BJ (cell line): ENCODE data around the gene LIMA1. TPM values are rescaled to one million over a fixed set of nuclear protein-coding genes. Genes with fewer than 3 reads are reported as not detected.
A peak's percentile ranks its signal among the peaks of the same experiment; 100 is the strongest.

Experiments
- CTCF ChIA-PET: fragments of 350-600 bp; formaldehyde crosslinking; extraction: SDS; loops from one replicate; lab custom pipeline; 2021; ENCODE audit warnings: antibody characterized with exemption, inconsistent platforms; lab: Yijun Ruan, JAX
- POLR2A ChIA-PET: fragments of 300-600 bp; sonication (Branson Sonifier 250); formaldehyde crosslinking; extraction: SDS; loops from one replicate; lab custom pipeline; 2021; ENCODE audit warnings: antibody characterized with exemption; lab: Charles Lee
- DNase-seq: peaks from one replicate; pipeline ENCODE4 v3.0.0-alpha.2; 2011; ENCODE audit warnings: low read depth
- H3K27me3 ChIP-seq: 2 replicates; pipeline ENCODE4 v1.6.0; 2011; ENCODE audit warnings: low read length; ENCODE audit not compliant: control insufficient read depth, insufficient read depth
- H3K36me3 ChIP-seq: 2 replicates; pipeline ENCODE4 v1.5.1; 2011; ENCODE audit warnings: low read length; ENCODE audit not compliant: control insufficient read depth, insufficient read depth
- H3K4me3 ChIP-seq: 2 replicates; pipeline ENCODE4 v1.5.1; 2011; ENCODE audit warnings: low read depth, mild to moderate bottlenecking, control low read depth, low read length
- polyA plus RNA-seq: library from polyadenylated mRNA; depleted of rRNA; stranded (reverse); fragments of >200 nt; gene quantifications from 2 replicates; pipeline ENCODE4 v1.2.3, GENCODE V29; 2011
- TF ChIP-seq, protein P1 (sequence below): IDR thresholded peaks from 2 replicates; pipeline ENCODE4 v1.5.1; 2011; ENCODE audit warnings: low read depth, mild to moderate bottlenecking, control low read depth, inconsistent platforms, low read length, moderate library complexity; ENCODE audit not compliant: insufficient read depth

LIMA1 gene
- polyA plus RNA-seq, 1 experiment = 368 TPM

DNA sequence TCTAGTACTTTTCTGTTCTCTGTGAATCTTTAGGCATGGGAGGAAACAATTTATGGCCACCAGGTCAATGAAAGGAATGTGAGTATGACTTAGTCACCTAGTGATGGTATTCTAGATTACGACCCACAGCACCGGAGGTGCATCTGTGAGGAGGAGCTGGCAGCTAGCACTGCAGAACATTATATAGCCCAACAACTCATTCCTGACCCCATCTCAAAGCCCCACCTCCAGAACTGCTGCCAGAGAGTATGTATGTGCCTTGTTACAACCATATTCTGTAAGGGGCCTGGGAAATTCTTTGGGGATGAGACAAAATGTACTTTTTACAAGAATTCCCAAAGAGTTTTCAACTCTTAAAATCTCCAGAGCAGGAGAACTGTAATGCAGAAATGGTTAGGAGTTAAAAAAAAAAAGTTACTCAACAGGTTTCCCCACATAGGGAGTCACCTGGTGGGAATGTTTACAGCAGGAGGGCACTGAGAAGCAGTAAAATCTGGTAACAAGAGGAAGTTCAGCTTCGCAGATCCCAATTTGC, 81.3 kb downstream of the LIMA1 start:
- peak; percentile 95 for DNase-seq
- CTCF ChIA-PET = interaction anchor here (0.7 kb wide), 1 partner anchor 113 kb away, joined by 3 read pairs; no protein-coding TSS in a partner anchor

GRCh38 chr12:50200552-50201273, 82.6 kb downstream of the LIMA1 start:
- peak; percentile 96 for DNase-seq
- H3K4me3 ChIP-seq = no peak overlapping the region
- TF ChIP-seq, protein P1, sequence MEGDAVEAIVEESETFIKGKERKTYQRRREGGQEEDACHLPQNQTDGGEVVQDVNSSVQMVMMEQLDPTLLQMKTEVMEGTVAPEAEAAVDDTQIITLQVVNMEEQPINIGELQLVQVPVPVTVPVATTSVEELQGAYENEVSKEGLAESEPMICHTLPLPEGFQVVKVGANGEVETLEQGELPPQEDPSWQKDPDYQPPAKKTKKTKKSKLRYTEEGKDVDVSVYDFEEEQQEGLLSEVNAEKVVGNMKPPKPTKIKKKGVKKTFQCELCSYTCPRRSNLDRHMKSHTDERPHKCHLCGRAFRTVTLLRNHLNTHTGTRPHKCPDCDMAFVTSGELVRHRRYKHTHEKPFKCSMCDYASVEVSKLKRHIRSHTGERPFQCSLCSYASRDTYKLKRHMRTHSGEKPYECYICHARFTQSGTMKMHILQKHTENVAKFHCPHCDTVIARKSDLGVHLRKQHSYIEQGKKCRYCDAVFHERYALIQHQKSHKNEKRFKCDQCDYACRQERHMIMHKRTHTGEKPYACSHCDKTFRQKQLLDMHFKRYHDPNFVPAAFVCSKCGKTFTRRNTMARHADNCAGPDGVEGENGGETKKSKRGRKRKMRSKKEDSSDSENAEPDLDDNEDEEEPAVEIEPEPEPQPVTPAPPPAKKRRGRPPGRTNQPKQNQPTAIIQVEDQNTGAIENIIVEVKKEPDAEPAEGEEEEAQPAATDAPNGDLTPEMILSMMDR = no peak
- no peaks in the 10 kb centered on the region for H3K27me3 ChIP-seq
- H3K36me3 ChIP-seq = peaks cover 18% of the 10 kb centered on the region
- ChIA-PET POLR2A (interaction anchor here (0.7 to 1.5 kb wide), 5 partner anchors 13 to 102 kb away, joined by 3 to 9 read pairs (median 7); no protein-coding TSS in a partner anchor), CTCF (interaction anchor here (1.4 to 1.8 kb wide), 3 partner anchors 11 to 113 kb away, joined by 3 to 8 read pairs (median 5); no protein-coding TSS in a partner anchor)

More for the DNA sequence above, 81.3 kb downstream of the LIMA1 start:
- no peak overlapping the region for H3K4me3 ChIP-seq
- peaks cover 18% of the 10 kb centered on the region for H3K36me3 ChIP-seq
- TF ChIP-seq, protein P1 = no peak
- POLR2A ChIA-PET = interaction anchor here (0.5 to 0.6 kb wide), 2 partner anchors 20 to 147 kb away, joined by 3 to 6 read pairs; no protein-coding TSS in a partner anchor
- H3K27me3 ChIP-seq = no peaks in the 10 kb centered on the region

- H3K4me3 ChIP-seq = no peak overlapping the region
- POLR2A ChIA-PET = no interaction called here
- H3K27me3 ChIP-seq = no peaks in the 10 kb centered on the region
- TF ChIP-seq, protein P1 = no peak
- CTCF ChIA-PET = interaction anchor here (1.5 kb wide), 1 partner anchor 116 kb away, joined by 3 read pairs; no protein-coding TSS in a partner anchor
- no peak for DNase-seq
- H3K36me3 ChIP-seq = peaks cover 11% of the 10 kb centered on the region
Measured at GRCh38 chr12:50198829-50199228, 84.5 kb downstream of the LIMA1 start.

DNA sequence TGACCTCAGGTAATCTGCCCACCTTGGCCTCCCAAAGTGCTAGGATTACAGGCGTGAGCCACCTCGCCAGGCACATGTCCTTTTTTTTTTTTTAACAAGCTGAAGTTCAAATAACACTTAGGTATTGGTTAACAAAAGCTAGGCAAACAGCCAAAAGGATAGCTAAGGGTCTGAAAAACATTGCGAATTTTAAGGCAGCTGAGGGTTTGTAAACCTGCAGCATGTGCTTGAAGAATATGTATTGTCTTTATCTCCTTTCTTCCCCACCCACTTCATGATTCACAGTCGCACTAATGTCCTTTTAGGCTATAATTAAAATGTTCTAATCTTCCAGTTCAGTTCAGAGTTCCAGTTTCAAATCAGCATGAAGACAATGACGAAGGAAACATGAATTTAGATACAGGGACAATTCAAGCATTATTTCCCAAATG, 86.0 kb downstream of the LIMA1 start:
- no peak for DNase-seq
- Histone ChIP-seq H3K36me3 (peaks cover 9% of the 10 kb centered on the region), H3K4me3 (no peak overlapping the region), H3K27me3 (no peaks in the 10 kb centered on the region)
- POLR2A ChIA-PET = no interaction called here
- TF ChIP-seq, protein P1 = no peak
- CTCF ChIA-PET = interaction anchor here (0.9 to 1.1 kb wide), 2 partner anchors 9 to 11 kb away, joined by 3 read pairs; no protein-coding TSS in a partner anchor

- peaks cover 11% of the 10 kb centered on the region for H3K36me3 ChIP-seq
- ChIA-PET CTCF (interaction anchor here (0.9 to 1.1 kb wide), 3 partner anchors 8 to 16 kb away, joined by 3 read pairs; no protein-coding TSS in a partner anchor), POLR2A (interaction anchor here (0.5 kb wide), 1 partner anchor 15 kb away, joined by 4 read pairs; no protein-coding TSS in a partner anchor)
- no peaks in the 10 kb centered on the region for H3K27me3 ChIP-seq
- H3K4me3 ChIP-seq = no peak overlapping the region
- TF ChIP-seq, protein P1 = no peak
- DNase-seq = no peak
Measured at GRCh38 chr12:50196537-50196936, 86.8 kb downstream of the LIMA1 start.
